ENCODE measurements around the gene PTH2. TPM values are rescaled to one million over a fixed set of nuclear protein-coding genes. Genes with fewer than 3 reads are reported as not detected.
"Not testable (repeated sequence)": the region's sequence is repeated elsewhere in the genome, so short reads cannot be mapped to it uniquely, and the experiment has no call there.

The PTH2 gene
- total RNA-seq, 4 donors from 2014 or later = not detected

GRCh38 chr19:49448432-49448786, 25.2 kb upstream of the PTH2 start:
- DNase-seq = no peak
- Histone ChIP-seq H3K9me3 (no peaks in the 10 kb centered on the region), H3K27me3 (no peaks in the 10 kb centered on the region), H3K36me3 (peaks cover 0 to 5% of the 10 kb centered on the region in 2 donors), H3K4me3 (replicated peaks in 1 of 3) (no peak overlapping the region), H3K4me1 (peaks cover 5 to 6% of the 10 kb centered on the region in 2 donors), H3K27ac (no peak overlapping the region)
- intact Hi-C loops (cut with DNase I) = no loop called here
- TF ChIP-seq POLR2A (IDR thresholded peaks at IDR 0.05) = no peak
- TF ChIP-seq, protein P1, sequence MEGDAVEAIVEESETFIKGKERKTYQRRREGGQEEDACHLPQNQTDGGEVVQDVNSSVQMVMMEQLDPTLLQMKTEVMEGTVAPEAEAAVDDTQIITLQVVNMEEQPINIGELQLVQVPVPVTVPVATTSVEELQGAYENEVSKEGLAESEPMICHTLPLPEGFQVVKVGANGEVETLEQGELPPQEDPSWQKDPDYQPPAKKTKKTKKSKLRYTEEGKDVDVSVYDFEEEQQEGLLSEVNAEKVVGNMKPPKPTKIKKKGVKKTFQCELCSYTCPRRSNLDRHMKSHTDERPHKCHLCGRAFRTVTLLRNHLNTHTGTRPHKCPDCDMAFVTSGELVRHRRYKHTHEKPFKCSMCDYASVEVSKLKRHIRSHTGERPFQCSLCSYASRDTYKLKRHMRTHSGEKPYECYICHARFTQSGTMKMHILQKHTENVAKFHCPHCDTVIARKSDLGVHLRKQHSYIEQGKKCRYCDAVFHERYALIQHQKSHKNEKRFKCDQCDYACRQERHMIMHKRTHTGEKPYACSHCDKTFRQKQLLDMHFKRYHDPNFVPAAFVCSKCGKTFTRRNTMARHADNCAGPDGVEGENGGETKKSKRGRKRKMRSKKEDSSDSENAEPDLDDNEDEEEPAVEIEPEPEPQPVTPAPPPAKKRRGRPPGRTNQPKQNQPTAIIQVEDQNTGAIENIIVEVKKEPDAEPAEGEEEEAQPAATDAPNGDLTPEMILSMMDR (IDR thresholded peaks at IDR 0.05) = no peak
- WGBS, 2 donors = 92 to 95% methylated on average over 6 of the region's 6 CpGs

DNA sequence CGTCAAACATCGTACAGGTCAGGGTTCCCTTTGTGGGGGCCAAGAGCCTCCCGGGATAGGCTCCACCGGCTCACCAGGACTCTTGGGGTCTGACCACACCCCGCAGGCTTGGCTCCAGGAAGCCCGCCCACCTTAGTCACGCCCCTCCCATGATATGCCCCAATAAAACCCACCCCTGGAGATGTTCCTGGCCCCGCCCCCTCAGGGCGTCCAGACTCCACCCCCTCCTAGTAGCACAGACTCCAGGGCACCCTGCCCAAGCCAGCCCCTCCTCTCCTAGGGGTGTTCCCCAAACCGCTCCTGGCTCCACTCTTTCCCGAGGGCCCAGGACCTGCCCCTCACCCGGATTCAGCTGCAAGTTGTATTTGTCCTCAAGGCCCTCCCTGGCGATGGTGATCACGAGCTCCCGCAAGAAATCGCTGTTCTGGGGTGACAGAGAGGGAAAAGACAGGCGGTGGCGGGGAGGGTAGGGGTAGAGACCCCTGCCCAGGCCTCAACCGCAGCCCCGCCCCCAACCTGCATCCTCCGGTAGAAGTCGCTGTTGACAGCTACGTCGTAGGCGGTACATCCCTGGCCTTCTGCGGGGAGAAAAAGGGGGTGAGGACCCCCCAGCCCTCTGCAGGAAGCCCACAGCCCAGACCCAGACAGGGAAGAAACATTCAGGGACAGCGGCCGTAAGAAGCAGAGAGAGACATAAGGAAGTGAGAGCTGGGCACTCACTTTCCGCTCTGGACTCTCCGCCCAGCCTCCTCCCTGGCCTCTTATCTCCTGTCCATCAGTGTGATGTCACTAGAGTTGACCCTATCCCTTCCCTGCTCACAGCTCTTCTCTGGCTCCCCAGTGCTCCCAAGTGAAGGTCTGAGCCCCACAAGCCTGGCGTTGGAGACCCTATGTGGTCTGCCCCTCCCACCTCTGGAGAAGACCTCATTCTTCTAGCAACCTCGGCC, 24.5 kb upstream of the PTH2 start:
- H3K9me3 ChIP-seq = no peaks in the 10 kb centered on the region
- H3K36me3 ChIP-seq = peaks cover 0 to 5% of the 10 kb centered on the region in 2 donors
- no peak for DNase-seq
- H3K27ac ChIP-seq = no peak overlapping the region
- intact Hi-C loops (cut with DNase I) = no loop called here
- TF ChIP-seq, protein P1 (IDR thresholded peaks at IDR 0.05) = no peak
- no peak for TF ChIP-seq POLR2A (IDR thresholded peaks at IDR 0.05)
- peaks cover 5 to 6% of the 10 kb centered on the region in 2 donors for H3K4me1 ChIP-seq
- H3K27me3 ChIP-seq = no peaks in the 10 kb centered on the region
- WGBS, 2 donors = 71 to 78% methylated on average over 25 to 26 of the region's 32 CpGs
- no peak overlapping the region for H3K4me3 ChIP-seq (replicated peaks in 1 of 3)

GRCh38 chr19:49445997-49446396, 22.8 kb upstream of the PTH2 start:
- H3K27ac ChIP-seq = no peak overlapping the region
- intact Hi-C loops (cut with DNase I) = no loop called here
- H3K36me3 ChIP-seq = peaks cover 0 to 5% of the 10 kb centered on the region in 2 donors
- peaks cover 5 to 13% of the 10 kb centered on the region in 2 donors for H3K4me1 ChIP-seq
- TF ChIP-seq, protein P1 (IDR thresholded peaks at IDR 0.05) = no peak
- no peak for TF ChIP-seq POLR2A (IDR thresholded peaks at IDR 0.05)
- H3K9me3 ChIP-seq = no peaks in the 10 kb centered on the region
- no peak for DNase-seq
- H3K27me3 ChIP-seq = peaks cover 6% of the 10 kb centered on the region
- 64 to 95% methylated on average over 3 of the region's 3 CpGs for whole genome bisulfite sequencing, 2 donors
- H3K4me3 ChIP-seq (replicated peaks in 1 of 3) = no peak overlapping the region

DNA sequence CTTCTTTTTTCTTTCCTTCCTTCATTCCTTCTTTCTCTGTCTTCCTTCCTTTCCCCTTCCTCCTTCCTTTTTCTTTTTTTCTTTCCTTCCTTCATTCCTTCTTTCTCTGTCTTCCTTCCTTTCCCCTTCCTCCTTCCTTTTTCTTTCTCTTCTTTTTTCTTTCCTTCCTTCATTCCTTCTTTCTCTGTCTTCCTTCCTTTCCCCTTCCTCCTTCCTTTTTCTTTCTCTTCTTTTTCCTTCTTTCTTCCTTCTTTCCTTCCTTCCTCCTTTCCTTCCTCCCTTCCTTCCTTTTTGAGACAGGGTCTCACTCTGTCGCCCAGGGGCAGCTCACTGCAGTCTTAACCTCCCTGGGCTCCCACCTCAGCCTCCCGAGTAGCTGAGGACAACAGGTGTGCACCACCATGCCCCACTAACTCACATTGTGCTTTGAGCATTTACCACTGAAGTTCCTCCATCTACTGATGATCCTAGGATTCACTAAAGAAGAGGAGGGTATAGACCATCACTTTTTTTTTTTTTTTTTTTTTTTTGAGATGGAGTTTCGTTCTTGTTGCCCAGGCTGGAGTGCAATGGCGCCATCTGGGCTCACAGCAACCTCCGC, 21.0 kb upstream of the PTH2 start:
- H3K36me3 ChIP-seq; intact Hi-C loops (cut with DNase I); H3K4me3 ChIP-seq (replicated peaks in 1 of 3); H3K4me1 ChIP-seq; DNase-seq; H3K9me3 ChIP-seq; H3K27ac ChIP-seq; H3K27me3 ChIP-seq: not testable (repeated sequence)
- 75 to 76% methylated on average over 5 of the region's 5 CpGs for WGBS, 2 donors

- Histone ChIP-seq H3K4me3 (replicated peaks in 1 of 3) (peak overlapping the region; percentile 20 to 57 (median 51)), H3K9me3 (no peaks in the 10 kb centered on the region), H3K27me3 (peaks cover 6% of the 10 kb centered on the region), H3K4me1 (peaks cover 0 to 7% of the 10 kb centered on the region in 2 donors), H3K27ac (peak overlapping the region in 2 of 3 donors; percentile 69 to 79), H3K36me3 (no peaks in the 10 kb centered on the region)
- intact Hi-C loops (cut with DNase I) = loop anchor here (2.0 kb wide), 1 partner anchor 51 kb away; no protein-coding TSS in a partner anchor
- peak; percentile 97 for DNase-seq
- 0 to 1% methylated on average over 41 to 46 of the region's 47 CpGs for WGBS, 2 donors
- TF ChIP-seq POLR2A (IDR thresholded peaks at IDR 0.05) = no peak
- TF ChIP-seq, protein P1 (IDR thresholded peaks at IDR 0.05) = peak; percentile 39 to 87 (median 79)
Measured at GRCh38 chr19:49443366-49444099, 20.3 kb upstream of the PTH2 start.

All from thyroid gland (tissue), 4 donors.